GM23338 (cell line): ENCODE measurements around the gene WSCD2. TPM values are rescaled to one million over a fixed set of nuclear protein-coding genes. Genes with fewer than 3 reads are reported as not detected.

Experiments
- ATAC-seq: fragments of 200-7000 bp; cut with Tn5 transposase; 3 replicates; pipeline ENCODE4 v1.9.1; 2020
- DNase-seq: peaks from one replicate; pipeline ENCODE4 v3.0.0-alpha.2; 2015; ENCODE audit warnings: low spot score
- H2AFZ ChIP-seq: fragments of 200-600 bp; sonication (generic); 2 replicates; pipeline ENCODE4 v1.8.0; 2016; ENCODE audit warnings: antibody characterized with exemption, mild to moderate bottlenecking, moderate library complexity
- H3F3A ChIP-seq: fragments of 200-600 bp; sonication (generic); replicated peaks from 2 replicates; pipeline ENCODE4 v1.8.0; 2017; ENCODE audit warnings: antibody characterized with exemption, mixed run types, low read depth
- H3K27ac ChIP-seq: fragments of 200-600 bp; sonication (generic); 2 replicates; pipeline ENCODE4 v1.6.1; 2016; ENCODE audit warnings: low read depth
- H3K27me3 ChIP-seq: fragments of 200-600 bp; sonication (generic); 2 replicates; pipeline ENCODE4 v1.8.0; 2016; ENCODE audit warnings: mild to moderate bottlenecking, mixed run types, moderate library complexity; ENCODE audit not compliant: insufficient read depth
- H3K36me3 ChIP-seq: fragments of 200-600 bp; sonication (generic); 2 replicates; pipeline ENCODE4 v1.8.0; 2016; ENCODE audit warnings: mild to moderate bottlenecking; ENCODE audit not compliant: insufficient read depth
- H3K4me1 ChIP-seq: fragments of 200-600 bp; sonication (generic); 2 replicates; pipeline ENCODE4 v1.8.0; 2016; ENCODE audit warnings: mild to moderate bottlenecking, moderate library complexity; ENCODE audit not compliant: insufficient read depth
- H3K4me2 ChIP-seq: fragments of 200-600 bp; sonication (generic); 2 replicates; pipeline ENCODE4 v1.7.1; 2017; ENCODE audit warnings: mixed run types
- H3K4me3 ChIP-seq: fragments of 200-600 bp; sonication (generic); 2 replicates; pipeline ENCODE4 v1.6.1; 2016; ENCODE audit warnings: mixed run types
- H3K79me2 ChIP-seq: fragments of 200-600 bp; sonication (generic); replicated peaks from 2 replicates; pipeline ENCODE4 v1.8.0; 2017; ENCODE audit warnings: mild to moderate bottlenecking; ENCODE audit not compliant: insufficient read depth
- H3K9me2 ChIP-seq: fragments of 200-600 bp; sonication (generic); 2 replicates; pipeline ENCODE4 v1.8.0; 2017; ENCODE audit not compliant: insufficient read depth
- H4K20me1 ChIP-seq: fragments of 200-600 bp; sonication (generic); replicated peaks from 2 replicates; pipeline ENCODE4 v1.8.0; 2017; ENCODE audit warnings: mild to moderate bottlenecking; ENCODE audit not compliant: insufficient read depth
- H3K27ac Mint-ChIP-seq: 2 replicates; pipeline ENCODE4 v1.8.0; 2020; ENCODE audit warnings: inconsistent platforms, mild to moderate bottlenecking, moderate library complexity, mixed read lengths
- H3K27me3 Mint-ChIP-seq: 3 replicates; pipeline ENCODE4 v1.8.0; 2022; ENCODE audit warnings: low read depth, mild to moderate bottlenecking, moderate library complexity, mixed read lengths, inconsistent platforms; ENCODE audit not compliant: insufficient read depth, poor library complexity
- H3K36me3 Mint-ChIP-seq: 3 replicates; pipeline ENCODE4 v1.8.0; 2021; ENCODE audit warnings: low read depth, mild to moderate bottlenecking, inconsistent platforms, moderate library complexity, mixed read lengths
- H3K4me1 Mint-ChIP-seq: 3 replicates; pipeline ENCODE4 v1.8.0; 2020; ENCODE audit warnings: mild to moderate bottlenecking, inconsistent platforms, mixed read lengths
- H3K4me3 Mint-ChIP-seq: 3 replicates; pipeline ENCODE4 v1.8.0; 2021; ENCODE audit warnings: moderate library complexity, mild to moderate bottlenecking, inconsistent platforms, mixed read lengths
- H3K9me3 Mint-ChIP-seq: 3 replicates; pipeline ENCODE4 v1.8.0; 2020; ENCODE audit warnings: moderate library complexity, mild to moderate bottlenecking, inconsistent platforms, mixed read lengths
- CTCF ChIP-seq, 2 experiments: fragments of 200-600 bp in 1 of 2; sonication (generic) in 1 of 2; conservative IDR thresholded peaks; 2 replicates each; pipeline versions ENCODE4 v1.5.1 to v1.6.1; 2016 to 2017; ENCODE audit warnings: antibody characterized with exemption in 2 of 2, low read depth in 2 of 2, mild to moderate bottlenecking in 2 of 2, moderate library complexity in 1 of 2
- ETS1 ChIP-seq: IDR thresholded peaks from 2 replicates; pipeline ENCODE4 v1.6.1; 2016; ENCODE audit warnings: antibody characterized with exemption
- NANOG ChIP-seq: IDR thresholded peaks from 2 replicates; pipeline ENCODE4 v1.6.1; 2016; ENCODE audit warnings: antibody characterized with exemption, borderline replicate concordance
- REST ChIP-seq: IDR thresholded peaks from one replicate; pipeline ENCODE4 v1.6.1; 2018; ENCODE audit warnings: antibody characterized with exemption; ENCODE audit not compliant: unreplicated experiment
- ZNF462 ChIP-seq: fragments of 250-450 bp; sonication (Bioruptor Pico); IDR thresholded peaks from 2 replicates; pipeline ENCODE4 v1.5.0; 2020; ENCODE audit warnings: mild to moderate bottlenecking, moderate library complexity
- polyA plus RNA-seq: library from polyadenylated mRNA; unstranded; fragments of >200 nt; fragmentation: Nextera tagmentation; extraction: Ambion mirVana; gene quantifications from 2 replicates; pipeline ENCODE4 v1.2.1, GENCODE V29; 2016
- total RNA-seq: library from RNA; depleted of rRNA; stranded (reverse); fragments of >200 nt; shearing (Covaris generic); gene quantifications from 2 replicates; pipeline ENCODE4 v1.2.3, GENCODE V29; 2014

Gene WSCD2
- total and polyA plus RNA-seq, 2 experiments from 2014 or later: 0.66 to 3.1 TPM

- TF ChIP-seq ZNF462 (CRISPR knock-in tag) (no peak), REST (no peak)
Observed at GRCh38 chr12:108213871-108214445, 84.9 kb downstream of the WSCD2 start (continued).

- no peak overlapping the region for H3K4me3 ChIP-seq
- Mint-ChIP-seq H3K27ac (no peak overlapping the region), H3K36me3 (no peaks in the 10 kb centered on the region), H3K27me3 (peaks cover 11% of the 10 kb centered on the region), H3K4me1 (peaks cover 29% of the 10 kb centered on the region), H3K9me3 (no peaks in the 10 kb centered on the region), H3K4me3 (no peak overlapping the region)
- no peaks in the 10 kb centered on the region for H3K27me3 ChIP-seq
- H3K27ac ChIP-seq: no peak overlapping the region
- ATAC-seq: peak; percentile 74
- DNase-seq: peak; percentile 80
- H3K9me2 ChIP-seq: no peaks in the 10 kb centered on the region
- peaks cover 20% of the 10 kb centered on the region for H3K4me1 ChIP-seq
- no peaks in the 10 kb centered on the region for H3F3A ChIP-seq
- no peaks in the 10 kb centered on the region for H3K79me2 ChIP-seq
- no peaks in the 10 kb centered on the region for H4K20me1 ChIP-seq
- H3K36me3 ChIP-seq: no peaks in the 10 kb centered on the region
- TF ChIP-seq REST: peak; percentile 94
- no peak for TF ChIP-seq CTCF (conservative IDR thresholded peaks at IDR 0.05; ENCODE audit: low read depth in 2 of 2)
- TF ChIP-seq NANOG: no peak
- no peak for TF ChIP-seq ETS1
- H2AFZ ChIP-seq: no peak overlapping the region
- no peak overlapping the region for H3K4me2 ChIP-seq
Observed at GRCh38 chr12:108214486-108214885, 85.4 kb downstream of the WSCD2 start.
